PFSK-1 (cell line): ENCODE results near the gene NCR2.

Source experiments
- FOXP2 ChIP-seq: optimal IDR thresholded peaks from 2 replicates; pipeline ENCODE3; 2011; ENCODE audit warnings: borderline replicate concordance, control low read depth, inconsistent platforms; ENCODE audit not compliant: insufficient read depth; ENCODE audit errors: extremely low read length, extremely low read depth
- POLR2AphosphoS5 ChIP-seq: IDR thresholded peaks from 2 replicates; pipeline ENCODE4 v1.6.1; 2012; ENCODE audit warnings: low read depth, mild to moderate bottlenecking, control low read depth, low read length, moderate library complexity
- SIN3A ChIP-seq: IDR thresholded peaks from 2 replicates; pipeline ENCODE4 v1.6.1; 2012; ENCODE audit warnings: mild to moderate bottlenecking, low read length, moderate library complexity, borderline replicate concordance; ENCODE audit not compliant: insufficient read depth
- TAF1 ChIP-seq: IDR thresholded peaks from 2 replicates; pipeline ENCODE4 v1.6.1; 2012; ENCODE audit warnings: low read length, control low read depth, borderline replicate concordance; ENCODE audit not compliant: insufficient read depth
- TF ChIP-seq, protein P1 (sequence below), 2 experiments: IDR thresholded peaks; 2 replicates each; pipeline versions ENCODE4 v1.6.1 to v1.8.0; 2011 to 2012; ENCODE audit warnings: low read depth in 2 of 2, low read length in 2 of 2, control low read depth in 1 of 2, inconsistent platforms in 1 of 2, mild to moderate bottlenecking in 1 of 2, moderate library complexity in 1 of 2; ENCODE audit not compliant: insufficient read depth in 1 of 2

The NCR2 gene

DNA sequence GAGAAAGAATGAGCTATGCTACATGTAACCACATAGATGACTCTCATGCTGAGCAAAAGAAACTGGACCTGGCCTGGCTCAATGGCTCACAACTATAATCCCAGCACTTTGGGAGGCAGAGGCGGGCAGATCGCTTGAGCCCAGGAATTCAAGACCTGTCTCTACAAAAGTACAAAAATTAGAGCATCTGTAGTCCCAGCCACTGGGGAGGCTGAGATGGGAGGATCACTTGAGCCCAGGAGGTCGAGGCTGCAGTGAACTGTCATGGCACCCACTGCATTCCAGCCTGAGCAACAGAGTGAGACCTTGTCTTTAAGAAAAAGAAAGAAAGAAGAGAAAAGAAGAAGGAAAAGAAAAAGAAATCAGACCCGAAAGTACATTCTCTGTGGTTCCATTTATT is 41.7 kb downstream of the NCR2 start:
- TF ChIP-seq POLR2AphosphoS5: no peak
- no peak for TF ChIP-seq FOXP2
- no peak for TF ChIP-seq SIN3A
- TF ChIP-seq, protein P1, sequence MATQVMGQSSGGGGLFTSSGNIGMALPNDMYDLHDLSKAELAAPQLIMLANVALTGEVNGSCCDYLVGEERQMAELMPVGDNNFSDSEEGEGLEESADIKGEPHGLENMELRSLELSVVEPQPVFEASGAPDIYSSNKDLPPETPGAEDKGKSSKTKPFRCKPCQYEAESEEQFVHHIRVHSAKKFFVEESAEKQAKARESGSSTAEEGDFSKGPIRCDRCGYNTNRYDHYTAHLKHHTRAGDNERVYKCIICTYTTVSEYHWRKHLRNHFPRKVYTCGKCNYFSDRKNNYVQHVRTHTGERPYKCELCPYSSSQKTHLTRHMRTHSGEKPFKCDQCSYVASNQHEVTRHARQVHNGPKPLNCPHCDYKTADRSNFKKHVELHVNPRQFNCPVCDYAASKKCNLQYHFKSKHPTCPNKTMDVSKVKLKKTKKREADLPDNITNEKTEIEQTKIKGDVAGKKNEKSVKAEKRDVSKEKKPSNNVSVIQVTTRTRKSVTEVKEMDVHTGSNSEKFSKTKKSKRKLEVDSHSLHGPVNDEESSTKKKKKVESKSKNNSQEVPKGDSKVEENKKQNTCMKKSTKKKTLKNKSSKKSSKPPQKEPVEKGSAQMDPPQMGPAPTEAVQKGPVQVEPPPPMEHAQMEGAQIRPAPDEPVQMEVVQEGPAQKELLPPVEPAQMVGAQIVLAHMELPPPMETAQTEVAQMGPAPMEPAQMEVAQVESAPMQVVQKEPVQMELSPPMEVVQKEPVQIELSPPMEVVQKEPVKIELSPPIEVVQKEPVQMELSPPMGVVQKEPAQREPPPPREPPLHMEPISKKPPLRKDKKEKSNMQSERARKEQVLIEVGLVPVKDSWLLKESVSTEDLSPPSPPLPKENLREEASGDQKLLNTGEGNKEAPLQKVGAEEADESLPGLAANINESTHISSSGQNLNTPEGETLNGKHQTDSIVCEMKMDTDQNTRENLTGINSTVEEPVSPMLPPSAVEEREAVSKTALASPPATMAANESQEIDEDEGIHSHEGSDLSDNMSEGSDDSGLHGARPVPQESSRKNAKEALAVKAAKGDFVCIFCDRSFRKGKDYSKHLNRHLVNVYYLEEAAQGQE (IDR thresholded peaks at IDR 0.05; ENCODE audit: insufficient read depth in 1 of 2, low read depth in 2 of 2, low read length in 2 of 2): no peak
- TF ChIP-seq TAF1: no peak

DNA sequence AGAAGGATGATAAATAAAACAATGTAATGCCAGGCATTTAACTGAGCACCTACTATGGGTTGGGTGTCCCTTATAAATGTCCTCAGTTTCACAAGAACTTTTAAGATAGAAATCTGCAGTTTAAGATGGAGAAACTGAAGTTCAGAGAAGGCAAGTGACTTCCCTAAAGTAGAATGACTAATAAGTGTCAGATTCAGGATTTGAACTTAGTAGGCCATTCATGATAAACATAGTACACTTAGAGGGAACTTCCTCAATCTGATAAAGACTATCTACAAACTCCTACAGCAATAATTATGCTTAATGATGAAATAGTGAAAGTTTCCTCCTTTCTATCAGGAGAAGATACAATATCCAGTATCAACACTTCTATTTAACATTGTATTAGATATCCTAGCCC is 43.9 kb downstream of the NCR2 start:
- TF ChIP-seq SIN3A (no peak), FOXP2 (no peak), TAF1 (no peak), POLR2AphosphoS5 (no peak)
- TF ChIP-seq, protein P1 (IDR thresholded peaks at IDR 0.05; ENCODE audit: insufficient read depth in 1 of 2, low read depth in 2 of 2, low read length in 2 of 2): no peak

DNA sequence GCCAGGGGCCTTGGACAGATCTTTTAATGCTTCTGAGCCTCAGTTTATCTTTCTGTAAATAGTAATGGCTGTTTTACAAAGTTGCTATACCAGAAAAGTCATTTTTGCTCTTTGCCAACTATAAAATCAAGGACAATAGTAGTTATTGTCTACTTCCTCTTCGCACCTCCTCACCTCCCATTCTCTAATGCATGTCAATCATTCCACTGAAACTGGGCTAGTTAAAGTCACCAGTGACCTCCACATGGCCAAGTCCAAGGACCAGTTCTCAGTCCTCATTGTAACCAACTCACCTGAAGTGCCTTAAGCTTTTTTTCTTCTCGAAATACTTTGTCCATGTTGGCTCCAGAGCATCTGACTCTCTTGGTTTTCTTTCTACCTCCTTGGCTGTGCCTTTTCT is 51.2 kb downstream of the NCR2 start:
- TF ChIP-seq FOXP2 (no peak), SIN3A (no peak), TAF1 (no peak), POLR2AphosphoS5 (no peak)

DNA sequence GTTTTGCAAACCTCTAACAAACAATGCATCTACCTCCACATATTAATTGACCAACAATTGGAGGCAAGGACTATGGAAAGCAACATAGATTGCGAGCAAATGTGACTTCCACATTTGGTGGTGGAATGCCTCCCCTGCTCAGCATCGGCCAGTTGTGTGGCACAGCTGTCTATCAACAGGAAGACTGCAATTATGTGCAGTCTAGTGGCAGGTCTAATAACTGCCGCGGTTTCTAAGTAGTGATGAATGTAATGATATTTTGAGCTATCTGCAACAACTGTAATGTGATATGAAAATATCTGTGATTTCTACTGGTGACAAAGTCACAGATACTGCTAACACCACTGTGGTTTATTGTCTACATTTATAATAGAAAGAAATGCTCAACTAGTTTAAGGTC is 56.8 kb downstream of the NCR2 start:
- TF ChIP-seq TAF1 (no peak), FOXP2 (no peak), SIN3A (no peak), POLR2AphosphoS5 (no peak)
- TF ChIP-seq, protein P1 (IDR thresholded peaks at IDR 0.05; ENCODE audit: insufficient read depth in 1 of 2, low read depth in 2 of 2, low read length in 2 of 2): no peak

DNA sequence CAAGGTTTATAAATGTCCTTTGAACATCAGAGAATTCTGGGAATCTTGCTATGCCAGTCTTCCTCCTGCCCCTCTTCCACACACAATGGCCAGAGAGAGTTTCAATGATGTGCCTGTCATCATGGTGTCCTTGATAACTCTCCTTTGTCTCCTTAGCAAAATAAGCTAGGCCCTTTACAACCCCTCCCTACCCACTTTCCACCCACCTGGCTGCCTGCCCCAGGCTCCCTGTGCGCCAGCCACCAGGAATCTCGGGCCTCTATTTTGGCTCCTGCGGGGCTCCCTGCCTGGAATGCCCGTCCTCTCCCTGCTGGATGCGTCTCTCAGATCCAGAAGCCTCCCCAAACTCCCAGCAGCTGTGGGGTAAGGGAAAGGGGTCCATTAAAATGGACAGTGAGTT is 60.9 kb downstream of the NCR2 start:
- no peak for TF ChIP-seq SIN3A
- TF ChIP-seq, protein P1 (IDR thresholded peaks at IDR 0.05; ENCODE audit: insufficient read depth in 1 of 2, low read depth in 2 of 2, low read length in 2 of 2): no peak
- TF ChIP-seq POLR2AphosphoS5: no peak
